SK-N-SH treated with all-trans-retinoic acid at 6 μM for 48 hours (cell line): ENCODE measurements around the gene RABGAP1L.

Source experiments
- ATAC-seq: fragments of 200-7000 bp; cut with Tn5 transposase; 3 replicates; pipeline ENCODE4 v1.9.1; 2020; ENCODE audit warnings: mild to moderate bottlenecking, moderate library complexity
- CSDC2 ChIP-seq: fragments of 250-450 bp; sonication (Bioruptor Pico); IDR thresholded peaks from 2 replicates; pipeline ENCODE4 v1.5.0; 2020; ENCODE audit warnings: mild to moderate bottlenecking, moderate library complexity
- CSRNP3 ChIP-seq: fragments of 250-450 bp; sonication (Bioruptor Pico); IDR thresholded peaks from 2 replicates; pipeline ENCODE4 v1.5.1; 2021; ENCODE audit warnings: mild to moderate bottlenecking, moderate library complexity
- ESRRG ChIP-seq: fragments of 250-450 bp; sonication (Bioruptor Pico); IDR thresholded peaks from 2 replicates; pipeline ENCODE4 v1.6.1; 2021; ENCODE audit warnings: mild to moderate bottlenecking
- GLIS3 ChIP-seq: fragments of 250-450 bp; sonication (Bioruptor Pico); IDR thresholded peaks from 2 replicates; pipeline ENCODE4 v1.5.0; 2020; ENCODE audit warnings: mild to moderate bottlenecking, moderate library complexity
- ISL1 ChIP-seq: fragments of 250-450 bp; sonication (Bioruptor Pico); IDR thresholded peaks from 2 replicates; pipeline ENCODE4 v2.1.2; 2022; ENCODE audit warnings: mild to moderate bottlenecking, moderate library complexity
- OSR1 ChIP-seq: fragments of 250-450 bp; sonication (Bioruptor Pico); IDR thresholded peaks from 2 replicates; pipeline ENCODE4 v1.8.0; 2022; ENCODE audit warnings: moderate library complexity, mild to moderate bottlenecking, inconsistent platforms
- PPARA ChIP-seq: fragments of 250-450 bp; sonication (Bioruptor Pico); IDR thresholded peaks from 2 replicates; pipeline ENCODE4 v1.5.0; 2020; ENCODE audit warnings: mild to moderate bottlenecking, borderline replicate concordance
- RARB ChIP-seq: fragments of 250-450 bp; sonication (Bioruptor Pico); IDR thresholded peaks from 2 replicates; pipeline ENCODE4 v1.8.0; 2021; ENCODE audit warnings: mild to moderate bottlenecking, moderate library complexity
- SNAI2 ChIP-seq: fragments of 250-450 bp; sonication (Bioruptor Pico); IDR thresholded peaks from 2 replicates; pipeline ENCODE4 v1.5.0; 2020; ENCODE audit warnings: mild to moderate bottlenecking, moderate library complexity
- TCF4 ChIP-seq: fragments of 250-450 bp; sonication (Bioruptor Pico); IDR thresholded peaks from 2 replicates; pipeline ENCODE4 v1.8.0; 2021; ENCODE audit warnings: mild to moderate bottlenecking, moderate library complexity, borderline replicate concordance
- TOX ChIP-seq: fragments of 250-450 bp; sonication (Bioruptor Pico); IDR thresholded peaks from 2 replicates; pipeline ENCODE4 v1.8.0; 2021; ENCODE audit warnings: mild to moderate bottlenecking, moderate library complexity, borderline replicate concordance
- TSHZ2 ChIP-seq: fragments of 250-450 bp; sonication (Bioruptor Pico); IDR thresholded peaks from 2 replicates; pipeline ENCODE4 v1.5.0; 2020; ENCODE audit warnings: mild to moderate bottlenecking, moderate library complexity
- ZC3H10 ChIP-seq: fragments of 250-450 bp; sonication (Bioruptor Pico); IDR thresholded peaks from 2 replicates; pipeline ENCODE4 v1.5.1; 2021; ENCODE audit warnings: mild to moderate bottlenecking, moderate library complexity
- ZFP3 ChIP-seq: fragments of 250-450 bp; sonication (Bioruptor Pico); IDR thresholded peaks from 2 replicates; pipeline ENCODE4 v1.5.0; 2020; ENCODE audit warnings: mild to moderate bottlenecking, moderate library complexity
- ZFP30 ChIP-seq: fragments of 450-650 bp; formaldehyde crosslinking; IDR thresholded peaks from 2 replicates; pipeline ENCODE4 v1.5.0; 2022; ENCODE audit warnings: mild to moderate bottlenecking, moderate library complexity
- ZNF565 ChIP-seq: fragments of 450-650 bp; formaldehyde crosslinking; conservative IDR thresholded peaks from 2 replicates; pipeline ENCODE4 v1.5.0; 2020; ENCODE audit warnings: low read depth, mild to moderate bottlenecking, moderate library complexity
- ZNF70 ChIP-seq: fragments of 450-650 bp; formaldehyde crosslinking; IDR thresholded peaks from 2 replicates; pipeline ENCODE4 v1.5.0; 2020; ENCODE audit warnings: mild to moderate bottlenecking, moderate library complexity
- TF ChIP-seq, protein P1 (sequence below): fragments of 250-450 bp; sonication (Bioruptor Pico); IDR thresholded peaks from 2 replicates; pipeline ENCODE4 v1.8.0; 2020; ENCODE audit warnings: mild to moderate bottlenecking, moderate library complexity, borderline replicate concordance
- TF ChIP-seq, protein P2 (sequence below): fragments of 250-450 bp; sonication (Bioruptor Pico); IDR thresholded peaks from 2 replicates; pipeline ENCODE4 v1.5.1; 2020; ENCODE audit warnings: low read depth, mild to moderate bottlenecking, moderate library complexity
- TF ChIP-seq, protein P3 (sequence below): fragments of 250-450 bp; sonication (Bioruptor Pico); IDR thresholded peaks from 2 replicates; pipeline ENCODE4 v1.8.0; 2021; ENCODE audit warnings: low read depth, mild to moderate bottlenecking, moderate library complexity, borderline replicate concordance

RABGAP1L gene

DNA sequence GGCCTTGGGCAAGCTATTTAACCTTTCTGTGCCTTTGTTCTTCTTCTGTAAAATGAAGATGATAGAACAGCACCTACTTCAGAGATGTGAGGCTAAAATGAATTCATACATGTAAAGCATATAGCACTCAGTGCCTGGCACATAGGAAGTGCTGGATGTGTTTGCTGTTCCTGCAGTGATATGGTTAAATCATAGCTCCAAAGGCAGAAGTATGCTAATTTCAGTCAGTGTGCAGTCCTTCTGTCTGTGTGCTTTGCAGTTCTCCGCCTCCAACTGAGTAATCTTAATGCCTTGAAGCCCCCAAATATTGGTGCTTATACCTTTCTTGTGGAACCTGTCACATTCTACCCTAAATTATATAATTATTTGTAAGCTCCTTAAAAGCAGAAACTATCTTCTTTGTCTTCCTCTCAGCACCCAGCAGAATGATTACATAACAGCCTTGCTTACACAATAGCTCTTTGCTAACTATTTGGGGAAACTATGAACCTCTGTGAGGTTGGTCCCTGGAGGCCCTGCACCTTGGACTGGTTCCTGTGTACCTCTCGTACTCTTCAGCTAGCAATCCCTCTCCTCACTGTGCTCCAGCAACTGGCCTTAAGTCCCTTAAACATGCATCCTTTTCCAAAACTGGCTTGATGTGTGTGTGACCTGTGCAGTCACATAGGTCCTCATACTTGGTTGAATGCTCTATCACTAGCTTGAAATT lies 783.4 kb downstream of the RABGAP1L start:
- TF ChIP-seq PPARA (CRISPR knock-in tag) (no peak), ZFP3 (CRISPR knock-in tag) (no peak), TCF4 (CRISPR knock-in tag) (no peak), SNAI2 (CRISPR knock-in tag) (no peak), RARB (CRISPR knock-in tag) (no peak), ZNF70 (CRISPR knock-in tag) (no peak)
- TF ChIP-seq, protein P1, sequence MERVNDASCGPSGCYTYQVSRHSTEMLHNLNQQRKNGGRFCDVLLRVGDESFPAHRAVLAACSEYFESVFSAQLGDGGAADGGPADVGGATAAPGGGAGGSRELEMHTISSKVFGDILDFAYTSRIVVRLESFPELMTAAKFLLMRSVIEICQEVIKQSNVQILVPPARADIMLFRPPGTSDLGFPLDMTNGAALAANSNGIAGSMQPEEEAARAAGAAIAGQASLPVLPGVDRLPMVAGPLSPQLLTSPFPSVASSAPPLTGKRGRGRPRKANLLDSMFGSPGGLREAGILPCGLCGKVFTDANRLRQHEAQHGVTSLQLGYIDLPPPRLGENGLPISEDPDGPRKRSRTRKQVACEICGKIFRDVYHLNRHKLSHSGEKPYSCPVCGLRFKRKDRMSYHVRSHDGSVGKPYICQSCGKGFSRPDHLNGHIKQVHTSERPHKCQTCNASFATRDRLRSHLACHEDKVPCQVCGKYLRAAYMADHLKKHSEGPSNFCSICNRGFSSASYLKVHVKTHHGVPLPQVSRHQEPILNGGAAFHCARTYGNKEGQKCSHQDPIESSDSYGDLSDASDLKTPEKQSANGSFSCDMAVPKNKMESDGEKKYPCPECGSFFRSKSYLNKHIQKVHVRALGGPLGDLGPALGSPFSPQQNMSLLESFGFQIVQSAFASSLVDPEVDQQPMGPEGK (CRISPR knock-in tag), result no peak
- TF ChIP-seq, all 23 proteins: peak for 0
- ATAC-seq, result no peak

DNA sequence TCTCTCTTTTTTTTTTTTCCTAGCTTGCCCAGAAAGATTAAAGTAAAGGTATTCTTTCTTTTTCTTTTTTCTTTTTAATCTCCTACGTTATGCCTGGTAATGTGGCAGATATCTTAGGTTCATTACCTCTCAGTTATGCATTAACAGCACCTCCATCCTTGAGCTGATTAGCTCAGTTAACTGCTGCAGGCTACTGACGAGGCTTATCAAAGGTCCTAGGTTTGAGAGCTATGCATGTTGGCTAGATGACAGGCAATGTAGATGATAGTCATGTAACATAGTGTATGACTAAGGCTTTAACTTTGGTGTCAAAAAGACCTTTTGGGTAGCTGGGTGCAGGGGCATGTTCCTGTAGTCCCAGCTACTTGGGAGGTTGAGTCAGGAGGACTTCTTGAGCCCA lies 786.7 kb downstream of the RABGAP1L start:
- no peak for ATAC-seq
- TF ChIP-seq, protein P2, sequence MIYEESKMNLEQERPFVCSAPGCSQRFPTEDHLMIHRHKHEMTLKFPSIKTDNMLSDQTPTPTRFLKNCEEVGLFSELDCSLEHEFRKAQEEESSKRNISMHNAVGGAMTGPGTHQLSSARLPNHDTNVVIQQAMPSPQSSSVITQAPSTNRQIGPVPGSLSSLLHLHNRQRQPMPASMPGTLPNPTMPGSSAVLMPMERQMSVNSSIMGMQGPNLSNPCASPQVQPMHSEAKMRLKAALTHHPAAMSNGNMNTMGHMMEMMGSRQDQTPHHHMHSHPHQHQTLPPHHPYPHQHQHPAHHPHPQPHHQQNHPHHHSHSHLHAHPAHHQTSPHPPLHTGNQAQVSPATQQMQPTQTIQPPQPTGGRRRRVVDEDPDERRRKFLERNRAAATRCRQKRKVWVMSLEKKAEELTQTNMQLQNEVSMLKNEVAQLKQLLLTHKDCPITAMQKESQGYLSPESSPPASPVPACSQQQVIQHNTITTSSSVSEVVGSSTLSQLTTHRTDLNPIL (CRISPR knock-in tag), result no peak
- no peak for TF ChIP-seq RARB (CRISPR knock-in tag)
- TF ChIP-seq TSHZ2 (CRISPR knock-in tag), result no peak
- TF ChIP-seq GLIS3 (CRISPR knock-in tag), result no peak
- no peak for TF ChIP-seq CSRNP3
- TF ChIP-seq ZFP3 (CRISPR knock-in tag), result no peak
- TF ChIP-seq PPARA (CRISPR knock-in tag), result no peak
- TF ChIP-seq ZFP30 (CRISPR knock-in tag), result no peak
- no peak for TF ChIP-seq ZC3H10 (CRISPR knock-in tag)
- no peak for TF ChIP-seq ZNF70 (CRISPR knock-in tag)
- no peak for TF ChIP-seq CSDC2 (CRISPR knock-in tag)
- no peak for TF ChIP-seq OSR1

- ATAC-seq, result no peak
- TF ChIP-seq ZFP3 (CRISPR knock-in tag), result no peak
- TF ChIP-seq, protein P3, sequence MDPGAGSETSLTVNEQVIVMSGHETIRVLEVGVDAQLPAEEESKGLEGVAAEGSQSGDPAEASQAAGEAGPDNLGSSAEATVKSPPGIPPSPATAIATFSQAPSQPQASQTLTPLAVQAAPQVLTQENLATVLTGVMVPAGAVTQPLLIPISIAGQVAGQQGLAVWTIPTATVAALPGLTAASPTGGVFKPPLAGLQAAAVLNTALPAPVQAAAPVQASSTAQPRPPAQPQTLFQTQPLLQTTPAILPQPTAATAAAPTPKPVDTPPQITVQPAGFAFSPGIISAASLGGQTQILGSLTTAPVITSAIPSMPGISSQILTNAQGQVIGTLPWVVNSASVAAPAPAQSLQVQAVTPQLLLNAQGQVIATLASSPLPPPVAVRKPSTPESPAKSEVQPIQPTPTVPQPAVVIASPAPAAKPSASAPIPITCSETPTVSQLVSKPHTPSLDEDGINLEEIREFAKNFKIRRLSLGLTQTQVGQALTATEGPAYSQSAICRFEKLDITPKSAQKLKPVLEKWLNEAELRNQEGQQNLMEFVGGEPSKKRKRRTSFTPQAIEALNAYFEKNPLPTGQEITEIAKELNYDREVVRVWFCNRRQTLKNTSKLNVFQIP (CRISPR knock-in tag), result no peak
- TF ChIP-seq ZC3H10 (CRISPR knock-in tag), result no peak
- TF ChIP-seq, protein P2 (CRISPR knock-in tag), result no peak
- TF ChIP-seq ESRRG (CRISPR knock-in tag), result no peak
- TF ChIP-seq TCF4 (CRISPR knock-in tag), result no peak
- no peak for TF ChIP-seq ISL1
- TF ChIP-seq ZFP30 (CRISPR knock-in tag), result no peak
- no peak for TF ChIP-seq CSRNP3
- no peak for TF ChIP-seq OSR1
- no peak for TF ChIP-seq ZNF565 (CRISPR knock-in tag)
- TF ChIP-seq TOX, result no peak
- TF ChIP-seq RARB (CRISPR knock-in tag), result no peak
- no peak for TF ChIP-seq SNAI2 (CRISPR knock-in tag)
- TF ChIP-seq TSHZ2 (CRISPR knock-in tag), result no peak
- no peak for TF ChIP-seq ZNF70 (CRISPR knock-in tag)
Observed at GRCh38 chr1:174949061-174949460, 789.7 kb downstream of the RABGAP1L start.
